Panc1 (cell line): ENCODE measurements around the gene RAMP1.

ENCODE experiments used
- REST ChIP-seq, 2 experiments: IDR thresholded peaks; 2 replicates each; pipeline ENCODE4 v1.6.1; 2011 to 2012; ENCODE audit warnings: low read depth in 2 of 2, control low read depth in 1 of 2, low read length in 1 of 2, mild to moderate bottlenecking in 1 of 2, moderate library complexity in 1 of 2; ENCODE audit not compliant: insufficient read depth in 1 of 2
- TF ChIP-seq, protein P1 (sequence below): fragments of 450-650 bp; IDR thresholded peaks from 2 replicates; pipeline ENCODE4 v1.5.1; 2017; ENCODE audit warnings: mild to moderate bottlenecking

DNA sequence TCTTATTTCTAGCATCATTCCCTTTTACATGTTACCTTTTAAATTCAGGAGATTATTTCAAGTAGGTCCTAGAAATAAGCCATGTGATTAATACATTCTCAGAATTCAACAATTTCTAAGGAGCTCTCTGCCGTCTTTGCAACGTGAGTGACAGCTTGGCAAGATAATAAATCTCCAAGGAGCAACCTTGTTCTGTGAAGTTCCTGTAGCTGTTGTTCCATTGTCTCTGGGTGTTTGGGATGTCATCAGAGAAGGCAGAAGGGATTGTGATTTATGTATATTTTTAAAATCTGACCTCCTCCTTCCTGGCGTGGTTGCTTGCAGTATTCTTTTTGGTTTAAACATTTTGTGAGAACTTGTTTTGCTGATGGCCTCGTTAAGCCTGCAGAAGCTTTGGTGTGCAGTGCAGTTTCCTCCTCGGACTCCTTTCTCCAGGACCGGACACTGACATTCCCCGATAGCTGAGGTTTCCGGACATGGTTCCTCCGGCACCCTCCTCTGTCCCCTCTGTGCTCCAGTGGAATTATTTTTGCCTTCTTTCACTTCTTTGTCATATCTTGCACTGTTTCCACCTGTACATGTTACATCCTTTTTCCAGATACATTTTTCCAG, 33.7 kb downstream of the RAMP1 start:
- TF ChIP-seq, protein P1, sequence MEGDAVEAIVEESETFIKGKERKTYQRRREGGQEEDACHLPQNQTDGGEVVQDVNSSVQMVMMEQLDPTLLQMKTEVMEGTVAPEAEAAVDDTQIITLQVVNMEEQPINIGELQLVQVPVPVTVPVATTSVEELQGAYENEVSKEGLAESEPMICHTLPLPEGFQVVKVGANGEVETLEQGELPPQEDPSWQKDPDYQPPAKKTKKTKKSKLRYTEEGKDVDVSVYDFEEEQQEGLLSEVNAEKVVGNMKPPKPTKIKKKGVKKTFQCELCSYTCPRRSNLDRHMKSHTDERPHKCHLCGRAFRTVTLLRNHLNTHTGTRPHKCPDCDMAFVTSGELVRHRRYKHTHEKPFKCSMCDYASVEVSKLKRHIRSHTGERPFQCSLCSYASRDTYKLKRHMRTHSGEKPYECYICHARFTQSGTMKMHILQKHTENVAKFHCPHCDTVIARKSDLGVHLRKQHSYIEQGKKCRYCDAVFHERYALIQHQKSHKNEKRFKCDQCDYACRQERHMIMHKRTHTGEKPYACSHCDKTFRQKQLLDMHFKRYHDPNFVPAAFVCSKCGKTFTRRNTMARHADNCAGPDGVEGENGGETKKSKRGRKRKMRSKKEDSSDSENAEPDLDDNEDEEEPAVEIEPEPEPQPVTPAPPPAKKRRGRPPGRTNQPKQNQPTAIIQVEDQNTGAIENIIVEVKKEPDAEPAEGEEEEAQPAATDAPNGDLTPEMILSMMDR = no peak
- TF ChIP-seq REST (IDR thresholded peaks at IDR 0.05; ENCODE audit: insufficient read depth in 1 of 2, low read depth in 2 of 2, low read length in 1 of 2) = no peak
